K562 (cell line): Measurements from ENCODE around the gene CHPF2. TPM values are rescaled to one million over a fixed set of nuclear protein-coding genes. Genes with fewer than 3 reads are reported as not detected.

Experiments used
- ATAC-seq: fragments of 200-7000 bp; cut with Tn5 transposase; 3 replicates; pipeline ENCODE4 v1.9.1; 2020; ENCODE audit warnings: moderate library complexity
- BruUV-seq: library from RNA; stranded (reverse); fragments of 400-500 nt; replicated peaks from 2 replicates; lab custom pipeline; 2021; lab: Mats Ljungman, UMichigan
- CTCF ChIA-PET: fragments of 300-600 bp; formaldehyde crosslinking; extraction: SDS; loops from one replicate; lab custom pipeline; 2021; ENCODE audit warnings: low intra/inter-chr PET ratio; lab: Yijun Ruan, JAX
- POLR2A ChIA-PET: fragments of 300-600, 350-650 bp; sonication (Branson Sonifier 250); formaldehyde crosslinking; extraction: SDS; loops from one replicate; lab custom pipeline; 2021; ENCODE audit warnings: antibody characterized with exemption, inconsistent platforms; lab: Yijun Ruan, JAX
- DNase-seq, 4 experiments: peaks; one replicate each; pipeline versions ENCODE4 v3.0.0 to v3.0.0-alpha.2; 2011 to 2018; ENCODE audit warnings: low spot score in 3 of 4, mixed read lengths in 3 of 4; ENCODE audit errors: extremely low read depth in 1 of 4
- FAIRE-seq: peaks from 2 replicates; lab custom pipeline; 2011; peaks lifted over from hg19 to GRCh38; lab: Jason Lieb, UNC
- H2AFZ ChIP-seq: 2 replicates; pipeline ENCODE4 v1.6.0; 2011; ENCODE audit warnings: low read depth, low read length, control low read depth, inconsistent platforms
- H3K27ac ChIP-seq: fragments of 200-600 bp; 3 replicates; pipeline ENCODE4 v1.8.0; 2011; ENCODE audit warnings: low read depth, mild to moderate bottlenecking, control low read depth, inconsistent platforms, low read length, moderate library complexity, mixed read lengths; ENCODE audit errors: extremely low read depth
- H3K27me3 ChIP-seq, 2 experiments: fragments of 300-600 bp in 1 of 2; 2 replicates in 1 of 2; 3 replicates in 1 of 2; pipeline versions ENCODE4 v1.6.0 to v1.8.0; 2011; ENCODE audit warnings: inconsistent platforms in 2 of 2, low read length in 2 of 2, mild to moderate bottlenecking in 1 of 2, mixed read lengths in 1 of 2, moderate library complexity in 1 of 2; ENCODE audit not compliant: control insufficient read depth in 2 of 2, insufficient read depth in 2 of 2
- H3K36me3 ChIP-seq: fragments of 300-600 bp; 3 replicates; pipeline ENCODE4 v1.8.0; 2011; ENCODE audit warnings: mild to moderate bottlenecking, low read length, inconsistent platforms; ENCODE audit not compliant: control insufficient read depth, insufficient read depth
- H3K4me1 ChIP-seq, 2 experiments: fragments of 200-600 bp in 1 of 2; replicated peaks in 1 of 2; 2 replicates in 1 of 2; 3 replicates in 1 of 2; pipeline versions ENCODE4 v1.5.1 to v1.8.0; 2011; ENCODE audit warnings: inconsistent platforms in 2 of 2, low read length in 2 of 2, mild to moderate bottlenecking in 1 of 2, mixed read lengths in 1 of 2, moderate library complexity in 1 of 2; ENCODE audit not compliant: control insufficient read depth in 2 of 2, insufficient read depth in 2 of 2
- H3K4me2 ChIP-seq: 2 replicates; pipeline ENCODE4 v1.6.1; 2011; ENCODE audit warnings: low read length, control low read depth, inconsistent platforms, mixed read lengths; ENCODE audit not compliant: insufficient read depth
- H3K4me3 ChIP-seq: fragments of 200-600 bp; sonication (generic), shearing (Covaris generic); 2 replicates; pipeline ENCODE4 v1.5.1; 2016; ENCODE audit warnings: control low read depth, inconsistent platforms
- H3K79me2 ChIP-seq: fragments of 200-600 bp; 3 replicates; pipeline ENCODE4 v1.8.0; 2011; ENCODE audit warnings: low read length, inconsistent platforms; ENCODE audit not compliant: control insufficient read depth, insufficient read depth
- H3K9ac ChIP-seq, 2 experiments: 2 replicates each; pipeline versions ENCODE4 v1.6.0 to v1.6.1; 2011; ENCODE audit warnings: low read depth in 2 of 2, low read length in 2 of 2, control low read depth in 1 of 2, inconsistent platforms in 1 of 2, mild to moderate bottlenecking in 1 of 2, mixed read lengths in 1 of 2; ENCODE audit not compliant: insufficient read depth in 1 of 2
- H3K9me1 ChIP-seq: one replicate; pipeline ENCODE4 v1.6.0; 2011; ENCODE audit warnings: inconsistent platforms, mild to moderate bottlenecking, low read length, moderate library complexity; ENCODE audit not compliant: control insufficient read depth, insufficient read depth
- H3K9me3 ChIP-seq: replicated peaks from 2 replicates; pipeline ENCODE4 v1.5.1; 2011; ENCODE audit warnings: low read depth, low read length, inconsistent platforms; ENCODE audit not compliant: control insufficient read depth, insufficient read depth
- H4K20me1 ChIP-seq: replicated peaks from 2 replicates; pipeline ENCODE4 v1.6.1; 2011; ENCODE audit warnings: low read length, inconsistent platforms, mixed read lengths; ENCODE audit not compliant: control insufficient read depth, insufficient read depth
- FOXA1 ChIP-seq: fragments of 450-650 bp; IDR thresholded peaks from 2 replicates; pipeline ENCODE4 v1.6.1; 2016; ENCODE audit warnings: mild to moderate bottlenecking, borderline replicate concordance
- ILK ChIP-seq: fragments of 450-650 bp; IDR thresholded peaks from 2 replicates; pipeline ENCODE4 v1.6.1; 2016; ENCODE audit warnings: missing genetic modification characterization, low read depth, mild to moderate bottlenecking, missing compliant biosample characterization, moderate library complexity, borderline replicate concordance
- SMAD3 ChIP-seq: fragments of 450-650 bp; formaldehyde crosslinking; conservative IDR thresholded peaks from 2 replicates; pipeline ENCODE4 v1.4.0; 2020; ENCODE audit warnings: mild to moderate bottlenecking
- ZNF77 ChIP-seq: fragments of 250-450 bp; sonication (Bioruptor Pico); IDR thresholded peaks from 2 replicates; pipeline ENCODE4 v1.5.0; 2020
- WGBS: fragments of 100-300 bp; shearing (Covaris generic); methylation state at CpG from one replicate; pipeline ENCODE4 v1.1.6; 2016; ENCODE audit warnings: low coverage, mixed read lengths; ENCODE audit not compliant: insufficient coverage; ENCODE audit errors: missing lambda C conversion rate; 5-methylcytosine and 5-hydroxymethylcytosine counted together
- in situ Hi-C: fragments of 300-500 bp; cut with MboI; formaldehyde crosslinking; loops from 4 replicates; pipeline ENCODE4 v1.15.0; 2018; ENCODE audit warnings: inconsistent platforms, mixed read lengths
- intact Hi-C: fragments of 100-400 bp; cut with micrococcal nuclease; formaldehyde crosslinking; loops from 2 replicates; pipeline ENCODE4 v1.14.2; 2022
- polyA plus RNA-seq, 8 experiments: library from polyadenylated mRNA; depleted of rRNA in 4 of 8; stranded (reverse) in 5 of 8; unstranded in 3 of 8; fragments of >200 nt; fragmentation: Nextera tagmentation in 2 of 8; fragmentation: Illumina TruSeq in 1 of 8; extraction: Ambion mirVana in 2 of 8; extraction: Trizol in 1 of 8; gene quantifications; 2 replicates each; pipeline versions ENCODE4 v1.2.1 to v1.2.3, GENCODE V29; 2011 to 2014; ENCODE audit warnings: inconsistent platforms in 1 of 8, missing spikeins in 1 of 8
- total RNA-seq, 7 experiments: library from RNA; depleted of rRNA in 6 of 7; stranded (reverse); fragments of >200 nt in 6 of 7; fragmentation: Illumina TruSeq in 2 of 7; extraction: Trizol in 2 of 7; gene quantifications; 2 replicates each; pipeline versions ENCODE4 v1.2.1 to v1.2.3, GENCODE V29; 2011 to 2021; ENCODE audit warnings: low replicate concordance in 1 of 7
- TF ChIP-seq, protein P1 (sequence below): fragments of 250-450 bp; sonication (Bioruptor Pico); IDR thresholded peaks from 2 replicates; pipeline ENCODE4 v1.5.0; 2020; ENCODE audit warnings: mild to moderate bottlenecking, borderline replicate concordance
- TF ChIP-seq, protein P2 (sequence below): fragments of 450-650 bp; IDR thresholded peaks from 2 replicates; pipeline ENCODE4 v1.6.1; 2014; ENCODE audit warnings: low read depth, mild to moderate bottlenecking, moderate library complexity, borderline replicate concordance
- TF ChIP-seq, protein P3 (sequence below): fragments of 450-650 bp; formaldehyde crosslinking; IDR thresholded peaks from 2 replicates; pipeline ENCODE4 v1.4.0; 2022; ENCODE audit warnings: missing genetic modification characterization

The CHPF2 gene
- total and polyA plus RNA-seq, 9 of the 15 experiments (the other 6 are each of a cell fraction or from before 2014, with no cell fraction given), result 0.08 to 32.8 (median 10.5) TPM

DNA sequence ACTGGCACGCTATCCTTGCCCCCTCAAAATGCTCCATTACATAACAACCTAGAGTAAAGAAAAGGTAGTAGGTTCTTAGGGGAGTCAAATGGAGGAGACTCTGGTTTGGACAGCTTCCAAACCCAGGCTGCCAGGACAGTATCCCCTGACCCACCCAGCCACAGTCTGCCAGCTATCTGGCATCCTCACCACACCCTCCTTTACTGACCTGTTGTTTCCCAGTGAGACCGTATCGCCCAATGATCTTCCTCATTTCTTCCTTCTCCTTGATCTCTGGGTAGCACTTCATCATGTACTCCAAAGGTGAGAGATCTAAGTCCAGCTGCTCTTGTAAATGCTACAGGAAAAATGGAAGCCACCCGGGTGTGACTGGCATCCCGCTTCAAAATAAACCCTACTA is 16.9 kb upstream of the CHPF2 start:
- Histone ChIP-seq H3K9me3 (no peaks in the 10 kb centered on the region), H3K9ac (no peak overlapping the region), H2AFZ (no peak overlapping the region), H4K20me1 (peaks cover 16% of the 10 kb centered on the region; the same call in 1 of the 2 replicates), H3K27me3 (no peaks in the 10 kb centered on the region), H3K79me2 (no peaks in the 10 kb centered on the region), H3K36me3 (peaks cover 84% of the 10 kb centered on the region), H3K27ac (no peak overlapping the region), H3K4me3 (no peak overlapping the region), H3K4me2 (no peak overlapping the region), H3K4me1 (no peaks in the 10 kb centered on the region; a peak in 1 of 5 replicates), H3K9me1 (no peaks in the 10 kb centered on the region)
- POLR2A ChIA-PET, result interaction anchor here (1.6 to 4.9 kb wide), 3 partner anchors 10 to 12 kb away, joined by 3 to 30 read pairs (median 5); partner anchors contain the start of gene ABCF2
- TF ChIP-seq ILK (tag) (no peak), FOXA1 (no peak), ZNF77 (CRISPR knock-in tag) (no peak), SMAD3 (CRISPR knock-in tag) (no peak)
- TF ChIP-seq, protein P1, sequence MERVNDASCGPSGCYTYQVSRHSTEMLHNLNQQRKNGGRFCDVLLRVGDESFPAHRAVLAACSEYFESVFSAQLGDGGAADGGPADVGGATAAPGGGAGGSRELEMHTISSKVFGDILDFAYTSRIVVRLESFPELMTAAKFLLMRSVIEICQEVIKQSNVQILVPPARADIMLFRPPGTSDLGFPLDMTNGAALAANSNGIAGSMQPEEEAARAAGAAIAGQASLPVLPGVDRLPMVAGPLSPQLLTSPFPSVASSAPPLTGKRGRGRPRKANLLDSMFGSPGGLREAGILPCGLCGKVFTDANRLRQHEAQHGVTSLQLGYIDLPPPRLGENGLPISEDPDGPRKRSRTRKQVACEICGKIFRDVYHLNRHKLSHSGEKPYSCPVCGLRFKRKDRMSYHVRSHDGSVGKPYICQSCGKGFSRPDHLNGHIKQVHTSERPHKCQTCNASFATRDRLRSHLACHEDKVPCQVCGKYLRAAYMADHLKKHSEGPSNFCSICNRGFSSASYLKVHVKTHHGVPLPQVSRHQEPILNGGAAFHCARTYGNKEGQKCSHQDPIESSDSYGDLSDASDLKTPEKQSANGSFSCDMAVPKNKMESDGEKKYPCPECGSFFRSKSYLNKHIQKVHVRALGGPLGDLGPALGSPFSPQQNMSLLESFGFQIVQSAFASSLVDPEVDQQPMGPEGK, result no peak
- TF ChIP-seq, protein P2, sequence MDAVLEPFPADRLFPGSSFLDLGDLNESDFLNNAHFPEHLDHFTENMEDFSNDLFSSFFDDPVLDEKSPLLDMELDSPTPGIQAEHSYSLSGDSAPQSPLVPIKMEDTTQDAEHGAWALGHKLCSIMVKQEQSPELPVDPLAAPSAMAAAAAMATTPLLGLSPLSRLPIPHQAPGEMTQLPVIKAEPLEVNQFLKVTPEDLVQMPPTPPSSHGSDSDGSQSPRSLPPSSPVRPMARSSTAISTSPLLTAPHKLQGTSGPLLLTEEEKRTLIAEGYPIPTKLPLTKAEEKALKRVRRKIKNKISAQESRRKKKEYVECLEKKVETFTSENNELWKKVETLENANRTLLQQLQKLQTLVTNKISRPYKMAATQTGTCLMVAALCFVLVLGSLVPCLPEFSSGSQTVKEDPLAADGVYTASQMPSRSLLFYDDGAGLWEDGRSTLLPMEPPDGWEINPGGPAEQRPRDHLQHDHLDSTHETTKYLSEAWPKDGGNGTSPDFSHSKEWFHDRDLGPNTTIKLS, result no peak
- TF ChIP-seq, protein P3, sequence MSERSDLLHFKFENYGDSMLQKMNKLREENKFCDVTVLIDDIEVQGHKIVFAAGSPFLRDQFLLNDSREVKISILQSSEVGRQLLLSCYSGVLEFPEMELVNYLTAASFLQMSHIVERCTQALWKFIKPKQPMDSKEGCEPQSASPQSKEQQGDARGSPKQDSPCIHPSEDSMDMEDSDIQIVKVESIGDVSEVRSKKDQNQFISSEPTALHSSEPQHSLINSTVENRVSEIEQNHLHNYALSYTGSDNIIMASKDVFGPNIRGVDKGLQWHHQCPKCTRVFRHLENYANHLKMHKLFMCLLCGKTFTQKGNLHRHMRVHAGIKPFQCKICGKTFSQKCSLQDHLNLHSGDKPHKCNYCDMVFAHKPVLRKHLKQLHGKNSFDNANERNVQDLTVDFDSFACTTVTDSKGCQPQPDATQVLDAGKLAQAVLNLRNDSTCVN (CRISPR knock-in tag), result no peak
- FAIRE-seq, result no peak
- BruUV-seq, result no TSS peak
- no peak for DNase-seq
- no peak for ATAC-seq
- WGBS, result 93% methylated on average over 5 of the region's 5 CpGs
- CTCF ChIA-PET, result no interaction called here
- intact Hi-C loops (no loop called here), in situ Hi-C loops (no loop called here)
